GM20000 (cell line): ENCODE data around the gene IL19.

ENCODE experiments used
- DNase-seq: peaks from one replicate; pipeline ENCODE4 v3.0.0; 2012; ENCODE audit warnings: low spot score
- TF ChIP-seq, protein P1 (sequence below): IDR thresholded peaks from 2 replicates; pipeline ENCODE4 v1.5.1; 2012; ENCODE audit warnings: mild to moderate bottlenecking, control low read depth; ENCODE audit errors: extremely low read depth, missing control alignments

Gene IL19, protein sequence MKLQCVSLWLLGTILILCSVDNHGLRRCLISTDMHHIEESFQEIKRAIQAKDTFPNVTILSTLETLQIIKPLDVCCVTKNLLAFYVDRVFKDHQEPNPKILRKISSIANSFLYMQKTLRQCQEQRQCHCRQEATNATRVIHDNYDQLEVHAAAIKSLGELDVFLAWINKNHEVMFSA

DNA sequence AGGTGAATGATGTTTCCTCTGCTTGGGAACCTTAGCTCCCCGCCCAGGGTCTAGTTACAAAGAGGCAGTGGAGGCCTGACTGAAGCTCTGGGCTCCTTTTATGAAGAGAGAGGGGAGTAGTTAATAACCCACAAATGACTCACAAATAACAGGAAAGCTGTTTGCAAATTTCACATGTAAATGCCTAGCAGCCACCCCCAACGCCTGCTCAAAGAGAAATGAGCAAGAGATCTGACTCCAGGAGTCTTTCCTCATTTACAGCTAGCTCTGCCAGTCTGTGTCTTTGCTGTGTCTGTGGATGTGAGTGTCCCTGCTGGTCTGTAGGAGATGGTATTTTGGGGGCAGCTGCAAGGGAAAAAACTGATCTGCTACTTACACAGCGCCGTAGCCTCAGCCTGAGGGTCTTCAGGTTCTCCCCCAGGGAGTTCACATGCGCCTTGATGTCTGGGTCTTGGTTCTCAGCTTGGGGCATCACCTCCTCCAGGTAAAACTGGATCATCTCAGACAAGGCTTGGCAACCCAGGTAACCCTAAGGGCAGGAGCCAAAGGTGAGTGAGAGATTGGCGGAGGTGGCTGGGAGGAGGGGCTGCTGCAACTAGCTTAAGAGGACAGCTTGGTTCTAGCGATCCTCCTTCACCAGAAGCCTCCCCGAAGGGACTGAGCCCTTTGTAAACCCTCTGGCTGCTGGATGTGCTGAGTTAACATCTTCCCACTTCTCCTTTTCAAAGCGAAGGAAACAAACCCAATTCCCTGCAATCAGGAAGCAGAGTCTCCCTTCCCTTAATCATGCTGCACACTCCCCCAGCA lies at the start of gene IL19:
TSS of gene IL19 (plus strand) at position 243 of the 807 bp plus-strand sequence. CDS start 65,890 bp downstream, outside the sequence.
- DNase-seq, result no peak

DNA sequence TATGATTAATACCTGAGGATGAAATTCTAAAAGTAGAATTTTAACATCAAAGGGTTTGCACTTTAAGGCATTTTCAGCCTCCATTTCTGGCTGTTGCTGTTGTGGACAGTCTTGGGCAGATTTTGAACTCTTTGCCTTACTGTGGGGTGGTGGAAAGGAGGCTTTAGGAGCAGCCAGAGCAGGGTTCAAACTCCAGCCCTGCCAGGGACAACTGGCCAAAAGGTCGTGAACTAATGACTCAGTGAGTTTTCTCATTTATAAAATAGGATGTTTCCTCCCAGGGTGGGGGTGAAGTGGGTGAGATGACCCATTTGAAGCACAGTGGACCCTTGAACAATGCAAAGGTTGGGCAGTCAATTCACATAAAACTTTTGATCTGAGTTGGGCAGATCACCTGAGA lies 49.1 kb upstream of the IL19 start:
- TF ChIP-seq, protein P1, sequence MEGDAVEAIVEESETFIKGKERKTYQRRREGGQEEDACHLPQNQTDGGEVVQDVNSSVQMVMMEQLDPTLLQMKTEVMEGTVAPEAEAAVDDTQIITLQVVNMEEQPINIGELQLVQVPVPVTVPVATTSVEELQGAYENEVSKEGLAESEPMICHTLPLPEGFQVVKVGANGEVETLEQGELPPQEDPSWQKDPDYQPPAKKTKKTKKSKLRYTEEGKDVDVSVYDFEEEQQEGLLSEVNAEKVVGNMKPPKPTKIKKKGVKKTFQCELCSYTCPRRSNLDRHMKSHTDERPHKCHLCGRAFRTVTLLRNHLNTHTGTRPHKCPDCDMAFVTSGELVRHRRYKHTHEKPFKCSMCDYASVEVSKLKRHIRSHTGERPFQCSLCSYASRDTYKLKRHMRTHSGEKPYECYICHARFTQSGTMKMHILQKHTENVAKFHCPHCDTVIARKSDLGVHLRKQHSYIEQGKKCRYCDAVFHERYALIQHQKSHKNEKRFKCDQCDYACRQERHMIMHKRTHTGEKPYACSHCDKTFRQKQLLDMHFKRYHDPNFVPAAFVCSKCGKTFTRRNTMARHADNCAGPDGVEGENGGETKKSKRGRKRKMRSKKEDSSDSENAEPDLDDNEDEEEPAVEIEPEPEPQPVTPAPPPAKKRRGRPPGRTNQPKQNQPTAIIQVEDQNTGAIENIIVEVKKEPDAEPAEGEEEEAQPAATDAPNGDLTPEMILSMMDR, result no peak
- no peak for DNase-seq

More for the DNA sequence above, at the start of gene IL19:
- TF ChIP-seq, protein P1, result no peak

DNA sequence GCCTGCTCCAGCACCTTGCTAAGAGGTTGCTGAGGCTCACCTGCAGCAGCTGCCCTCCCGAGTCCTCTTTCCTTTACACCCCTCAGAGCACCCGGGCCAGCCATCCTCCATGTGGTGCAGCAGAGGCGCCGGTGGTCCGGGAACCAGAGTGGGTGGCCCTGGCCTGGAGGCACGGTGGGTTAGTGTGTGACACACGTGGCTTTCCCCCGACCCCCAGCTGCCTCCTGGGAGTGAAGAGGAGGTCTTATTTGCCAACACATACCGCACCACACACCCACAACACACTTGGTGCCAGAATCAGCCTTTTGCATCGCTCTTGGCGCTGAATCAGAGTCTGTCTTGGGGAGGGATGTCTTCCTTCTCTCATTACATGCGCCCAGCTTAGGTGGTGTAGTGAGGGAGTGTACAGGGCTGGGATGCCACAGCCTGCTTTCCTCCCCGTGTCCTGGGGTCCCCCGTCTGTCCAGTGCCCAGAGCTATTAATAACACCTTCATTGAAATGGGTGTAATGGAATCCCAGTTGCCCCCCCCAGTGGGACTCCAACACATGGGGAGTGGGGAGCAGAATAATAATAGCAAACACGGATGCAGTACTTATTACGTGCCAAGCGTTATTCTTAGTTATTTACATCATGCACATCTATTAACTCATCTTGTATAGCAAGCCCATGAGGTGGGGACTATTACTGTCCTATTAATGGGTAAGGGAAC lies 47.7 kb upstream of the IL19 start:
- TF ChIP-seq, protein P1, result no peak
- no peak for DNase-seq

DNA sequence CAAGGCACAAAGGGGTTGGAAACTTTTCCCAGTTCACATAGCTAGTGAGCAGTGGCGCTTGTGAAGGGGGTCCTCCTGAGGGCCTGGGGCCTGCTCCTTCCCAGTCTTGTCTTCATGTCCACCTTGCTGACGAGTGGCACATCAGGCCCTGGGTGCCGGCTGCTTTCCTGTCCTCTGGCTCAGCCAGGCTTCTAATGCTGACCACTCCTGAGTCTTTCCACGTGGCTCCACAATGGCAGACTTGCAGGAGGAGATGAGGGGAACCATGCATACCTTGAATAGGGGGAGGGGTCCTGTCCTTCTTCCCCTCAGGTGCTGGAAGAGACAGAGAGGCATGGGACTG lies 47.1 kb upstream of the IL19 start:
- no peak for DNase-seq
- TF ChIP-seq, protein P1, result no peak

DNA sequence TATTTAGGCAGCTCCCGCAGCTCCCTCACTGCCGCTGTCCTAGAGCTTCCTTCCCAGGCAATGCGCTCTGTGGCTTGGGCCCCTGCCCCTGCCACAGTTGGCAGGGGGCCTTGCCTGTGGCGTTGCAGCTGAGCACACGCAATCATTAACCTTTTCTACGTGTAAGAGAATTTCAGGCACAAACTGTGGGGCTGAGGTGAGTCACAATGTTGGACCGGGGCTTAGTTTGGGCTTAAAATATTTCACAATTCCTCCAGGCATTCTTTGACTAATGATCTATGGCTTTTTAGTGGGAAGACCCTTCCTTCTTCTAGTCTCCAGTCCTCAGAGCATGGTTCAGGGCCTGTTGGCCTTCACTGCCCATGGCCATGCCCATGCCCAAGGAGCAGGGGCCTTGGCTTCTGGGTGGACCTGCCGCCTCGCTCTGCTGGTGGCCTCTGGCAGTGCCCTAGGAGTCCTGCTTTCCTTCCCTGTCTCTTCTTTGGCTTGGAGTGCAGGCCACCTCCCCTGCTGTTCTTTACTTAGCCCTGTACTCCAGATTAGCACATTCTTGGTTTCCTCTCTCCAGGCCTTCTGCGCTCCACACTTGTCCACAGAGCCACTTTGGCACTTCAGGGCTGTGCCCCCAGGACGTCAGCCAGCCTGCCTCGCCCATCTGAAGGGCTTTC lies 46.6 kb upstream of the IL19 start:
- TF ChIP-seq, protein P1, result no peak
- DNase-seq, result no peak

DNA sequence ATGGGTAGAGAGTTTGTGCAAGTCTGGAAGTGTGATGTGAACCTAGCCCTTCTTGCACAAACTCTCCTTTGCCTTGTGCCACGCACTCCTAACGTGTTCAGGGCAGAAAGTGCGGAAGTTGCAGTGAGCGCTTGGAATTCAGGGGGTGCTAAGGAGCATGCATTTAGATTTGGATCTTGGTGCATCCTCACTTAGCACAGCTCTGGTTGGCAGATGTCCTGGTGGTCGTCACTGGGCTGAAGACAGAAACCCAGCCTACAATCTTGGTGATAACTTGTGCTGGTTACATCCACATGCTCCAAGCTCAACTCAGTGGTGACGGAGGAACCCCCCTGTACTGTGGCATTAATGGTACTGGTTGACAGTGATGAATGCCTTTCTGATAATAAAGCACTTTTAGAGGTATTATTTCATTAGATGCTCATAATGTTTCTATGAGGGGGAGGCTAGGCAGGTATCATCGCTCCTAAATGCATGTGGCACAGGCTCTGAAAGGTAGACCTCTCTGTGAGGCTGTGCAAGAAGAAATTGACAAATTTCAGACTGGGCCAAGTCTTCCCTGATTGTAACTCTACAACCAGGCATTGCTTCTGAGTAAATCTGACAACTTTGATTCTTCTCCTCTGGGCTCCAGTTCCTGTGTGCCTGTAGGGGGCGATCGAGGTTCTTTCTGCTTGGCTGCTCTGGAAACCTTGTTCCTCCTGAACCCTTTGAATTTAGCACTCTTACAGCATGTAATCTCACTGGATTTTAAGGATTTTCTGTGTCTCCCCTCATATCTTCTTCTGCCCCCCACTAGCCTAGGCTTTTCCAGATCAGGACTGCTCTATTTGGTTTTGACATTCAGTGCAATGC lies 45.2 kb upstream of the IL19 start:
- DNase-seq, result peak; percentile 65
- TF ChIP-seq, protein P1, result peak; percentile 58
